Neural cell (in vitro differentiated cells): ENCODE results near the gene GHRH.

Source experiments
- EP300 ChIP-seq: fragments of 450-650 bp; conservative IDR thresholded peaks from 2 replicates; pipeline ENCODE4 v1.6.1; 2014; ENCODE audit warnings: antibody characterized with exemption, mild to moderate bottlenecking, moderate library complexity; ENCODE audit not compliant: poor library complexity, severe bottlenecking
- RAD21 ChIP-seq: fragments of 450-650 bp; conservative IDR thresholded peaks from 2 replicates; pipeline ENCODE4 v1.6.1; 2014; ENCODE audit warnings: antibody characterized with exemption, mild to moderate bottlenecking, moderate library complexity
- REST ChIP-seq: IDR thresholded peaks from 2 replicates; pipeline ENCODE4 v1.6.1; 2012; ENCODE audit warnings: borderline replicate concordance
- SMC3 ChIP-seq: fragments of 450-650 bp; conservative IDR thresholded peaks from 2 replicates; pipeline ENCODE4 v1.6.1; 2014; ENCODE audit warnings: antibody characterized with exemption, mild to moderate bottlenecking, moderate library complexity; ENCODE audit not compliant: poor library complexity
- TF ChIP-seq, protein P1 (sequence below): fragments of 450-650 bp; IDR thresholded peaks from 2 replicates; pipeline ENCODE4 v1.5.1; 2014; ENCODE audit warnings: antibody characterized with exemption, mild to moderate bottlenecking, moderate library complexity; ENCODE audit not compliant: poor library complexity, severe bottlenecking

GRCh38 chr20:37207171-37207570 is 54.4 kb downstream of the GHRH start:
- TF ChIP-seq RAD21: no peak
- no peak for TF ChIP-seq EP300
- TF ChIP-seq REST: no peak
- TF ChIP-seq, protein P1, sequence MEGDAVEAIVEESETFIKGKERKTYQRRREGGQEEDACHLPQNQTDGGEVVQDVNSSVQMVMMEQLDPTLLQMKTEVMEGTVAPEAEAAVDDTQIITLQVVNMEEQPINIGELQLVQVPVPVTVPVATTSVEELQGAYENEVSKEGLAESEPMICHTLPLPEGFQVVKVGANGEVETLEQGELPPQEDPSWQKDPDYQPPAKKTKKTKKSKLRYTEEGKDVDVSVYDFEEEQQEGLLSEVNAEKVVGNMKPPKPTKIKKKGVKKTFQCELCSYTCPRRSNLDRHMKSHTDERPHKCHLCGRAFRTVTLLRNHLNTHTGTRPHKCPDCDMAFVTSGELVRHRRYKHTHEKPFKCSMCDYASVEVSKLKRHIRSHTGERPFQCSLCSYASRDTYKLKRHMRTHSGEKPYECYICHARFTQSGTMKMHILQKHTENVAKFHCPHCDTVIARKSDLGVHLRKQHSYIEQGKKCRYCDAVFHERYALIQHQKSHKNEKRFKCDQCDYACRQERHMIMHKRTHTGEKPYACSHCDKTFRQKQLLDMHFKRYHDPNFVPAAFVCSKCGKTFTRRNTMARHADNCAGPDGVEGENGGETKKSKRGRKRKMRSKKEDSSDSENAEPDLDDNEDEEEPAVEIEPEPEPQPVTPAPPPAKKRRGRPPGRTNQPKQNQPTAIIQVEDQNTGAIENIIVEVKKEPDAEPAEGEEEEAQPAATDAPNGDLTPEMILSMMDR: no peak
- TF ChIP-seq SMC3: no peak
